Left ventricle myocardium inferior (tissue), 1 donor: ENCODE data around the gene CYP4F8. TPM values are rescaled to one million over a fixed set of nuclear protein-coding genes. Genes with fewer than 3 reads are reported as not detected.
"Not testable (repeated sequence)": the region's sequence is repeated elsewhere in the genome, so short reads cannot be mapped to it uniquely, and the experiment has no call there.

Experiments
- DNase-seq: peaks from one replicate; pipeline ENCODE4 v3.0.0-alpha.2; 2020
- H3K27ac ChIP-seq: fragments of 200-600 bp; replicated peaks from 2 replicates; pipeline ENCODE4 v1.8.0; 2021
- H3K27me3 ChIP-seq: fragments of 200-600 bp; 2 replicates; pipeline ENCODE4 v1.8.0; 2021; ENCODE audit warnings: low read depth
- H3K36me3 ChIP-seq: fragments of 200-600 bp; 2 replicates; pipeline ENCODE4 v1.8.0; 2021
- H3K4me1 ChIP-seq: fragments of 200-600 bp; 2 replicates; pipeline ENCODE4 v1.8.0; 2021
- H3K4me3 ChIP-seq: fragments of 200-600 bp; 2 replicates; pipeline ENCODE4 v1.8.0; 2021; ENCODE audit warnings: mild to moderate bottlenecking, moderate library complexity
- H3K9me3 ChIP-seq: fragments of 200-600 bp; replicated peaks from 2 replicates; pipeline ENCODE4 v1.8.0; 2021
- intact Hi-C: fragments of 100-400 bp; cut with micrococcal nuclease; formaldehyde crosslinking; loops from one replicate; pipeline ENCODE4 v1.11.0; 2022
- total RNA-seq: library from RNA; stranded (reverse); fragmentation: NEBNext Ultra II Directional; extraction: Animal tissue kit (Norgen Biotek cat#: 25700); gene quantifications from one replicate; pipeline ENCODE4 v1.2.1, GENCODE V29; 2021
- TF ChIP-seq, protein P1 (sequence below): fragments of 200-600 bp; IDR thresholded peaks from 2 replicates; pipeline ENCODE4 v1.8.0; 2021; ENCODE audit warnings: antibody characterized with exemption, mild to moderate bottlenecking, borderline replicate concordance
- donor health status: DM: no; HTN: yes; CAD: no; lungs with severe emphysema.

Gene CYP4F8
- total RNA-seq, 1 donor from 2014 or later: not detected

- intact Hi-C loops: no loop called here
- peaks cover 14% of the 10 kb centered on the region for H3K9me3 ChIP-seq
- no peak overlapping the region for H3K27ac ChIP-seq
- DNase-seq: no peak
- TF ChIP-seq, protein P1, sequence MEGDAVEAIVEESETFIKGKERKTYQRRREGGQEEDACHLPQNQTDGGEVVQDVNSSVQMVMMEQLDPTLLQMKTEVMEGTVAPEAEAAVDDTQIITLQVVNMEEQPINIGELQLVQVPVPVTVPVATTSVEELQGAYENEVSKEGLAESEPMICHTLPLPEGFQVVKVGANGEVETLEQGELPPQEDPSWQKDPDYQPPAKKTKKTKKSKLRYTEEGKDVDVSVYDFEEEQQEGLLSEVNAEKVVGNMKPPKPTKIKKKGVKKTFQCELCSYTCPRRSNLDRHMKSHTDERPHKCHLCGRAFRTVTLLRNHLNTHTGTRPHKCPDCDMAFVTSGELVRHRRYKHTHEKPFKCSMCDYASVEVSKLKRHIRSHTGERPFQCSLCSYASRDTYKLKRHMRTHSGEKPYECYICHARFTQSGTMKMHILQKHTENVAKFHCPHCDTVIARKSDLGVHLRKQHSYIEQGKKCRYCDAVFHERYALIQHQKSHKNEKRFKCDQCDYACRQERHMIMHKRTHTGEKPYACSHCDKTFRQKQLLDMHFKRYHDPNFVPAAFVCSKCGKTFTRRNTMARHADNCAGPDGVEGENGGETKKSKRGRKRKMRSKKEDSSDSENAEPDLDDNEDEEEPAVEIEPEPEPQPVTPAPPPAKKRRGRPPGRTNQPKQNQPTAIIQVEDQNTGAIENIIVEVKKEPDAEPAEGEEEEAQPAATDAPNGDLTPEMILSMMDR: no peak
- H3K4me3 ChIP-seq: no peak overlapping the region
- no peaks in the 10 kb centered on the region for H3K4me1 ChIP-seq
- H3K27me3 ChIP-seq: peaks cover 38% of the 10 kb centered on the region
- H3K36me3 ChIP-seq: no peaks in the 10 kb centered on the region
These were observed 34.5 kb downstream of the CYP4F8 start for GRCh38 chr19:15649526-15649925.

DNA sequence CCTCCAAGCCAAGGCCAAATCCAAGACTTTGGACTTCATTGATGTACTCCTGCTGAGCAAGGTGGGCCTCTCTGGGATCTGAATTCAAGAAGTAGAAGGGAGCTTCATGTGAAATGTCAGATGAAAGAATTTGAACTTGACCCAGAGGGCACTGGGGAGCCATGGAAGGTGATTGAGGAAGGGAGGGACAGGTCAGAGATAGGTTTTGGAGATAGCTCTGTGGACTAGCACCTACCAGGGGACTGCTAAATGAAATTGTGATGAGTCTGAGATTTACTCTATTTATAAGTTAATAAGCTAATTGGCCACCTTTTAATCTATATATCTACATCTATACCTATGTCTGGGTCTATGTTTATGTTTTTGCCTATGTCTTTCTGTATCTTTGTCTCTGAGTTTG lies 35.1 kb downstream of the CYP4F8 start:
- Histone ChIP-seq H3K27me3 (peaks cover 43% of the 10 kb centered on the region), H3K9me3 (peaks cover 14% of the 10 kb centered on the region)
- intact Hi-C loops, H3K36me3 ChIP-seq, H3K4me3 ChIP-seq, DNase-seq, H3K27ac ChIP-seq, H3K4me1 ChIP-seq: not testable (repeated sequence)

DNA sequence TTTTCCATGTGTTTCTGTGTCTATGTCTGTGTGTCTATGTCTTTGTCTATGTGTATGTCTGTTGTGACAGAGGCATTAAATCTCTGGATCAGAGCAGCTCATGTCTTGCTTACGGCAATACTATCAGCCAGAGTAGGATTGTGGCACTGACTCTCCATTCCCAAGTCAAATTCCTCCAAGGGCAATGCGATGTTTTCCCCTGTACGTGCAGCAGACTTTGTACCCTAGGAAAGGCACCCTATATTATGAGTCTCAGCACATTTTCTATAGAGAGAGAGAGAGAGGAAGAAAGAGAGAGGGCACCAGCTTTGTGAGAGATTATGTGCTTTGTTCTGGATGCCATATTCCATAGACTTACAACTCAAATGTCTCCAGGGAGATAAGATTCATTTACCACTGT lies 36.8 kb downstream of the CYP4F8 start:
- Histone ChIP-seq H3K4me3 (no peak overlapping the region), H3K4me1 (no peaks in the 10 kb centered on the region), H3K27me3 (peaks cover 52% of the 10 kb centered on the region), H3K9me3 (peaks cover 14% of the 10 kb centered on the region), H3K27ac (no peak overlapping the region), H3K36me3 (no peaks in the 10 kb centered on the region)
- no peak for DNase-seq
- intact Hi-C loops: no loop called here
- TF ChIP-seq, protein P1: no peak

DNA sequence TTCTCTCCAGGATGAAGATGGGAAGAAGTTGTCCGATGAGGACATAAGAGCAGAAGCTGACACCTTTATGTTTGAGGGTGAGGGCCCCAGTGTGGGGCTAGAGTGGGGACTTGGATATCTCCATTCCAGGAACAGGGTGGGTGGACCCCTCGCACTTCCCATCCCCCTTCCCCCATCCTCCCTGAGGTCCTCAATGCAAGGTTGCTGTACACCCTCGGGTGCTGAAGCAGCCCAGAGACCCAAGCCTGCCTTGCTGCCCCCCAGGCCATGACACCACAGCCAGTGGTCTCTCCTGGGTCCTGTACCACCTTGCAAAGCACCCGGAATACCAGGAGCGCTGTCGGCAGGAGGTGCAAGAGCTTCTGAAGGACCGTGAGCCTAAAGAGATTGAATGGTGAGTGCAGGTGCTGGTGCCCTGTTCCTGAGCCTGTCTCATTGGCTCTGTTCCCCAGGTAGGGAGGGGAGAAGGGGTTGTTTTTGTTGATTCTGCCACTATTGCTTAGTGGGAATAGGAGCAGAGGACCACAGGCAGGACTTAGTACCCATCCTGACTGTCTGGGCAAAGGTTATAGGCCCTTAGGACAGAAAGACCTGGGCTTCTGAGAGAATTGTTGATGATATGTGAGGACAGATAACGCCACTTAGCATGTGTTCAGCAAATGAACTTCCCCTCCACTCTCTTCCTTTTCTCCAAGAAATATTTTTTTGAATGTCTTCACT lies 37.7 kb downstream of the CYP4F8 start:
- Histone ChIP-seq H3K36me3 (no peaks in the 10 kb centered on the region), H3K27me3 (peaks cover 61% of the 10 kb centered on the region), H3K4me3 (no peak overlapping the region), H3K27ac (no peak overlapping the region), H3K4me1 (no peaks in the 10 kb centered on the region), H3K9me3 (peaks cover 11% of the 10 kb centered on the region)
- intact Hi-C loops: no loop called here
- TF ChIP-seq, protein P1: no peak
- no peak for DNase-seq

DNA sequence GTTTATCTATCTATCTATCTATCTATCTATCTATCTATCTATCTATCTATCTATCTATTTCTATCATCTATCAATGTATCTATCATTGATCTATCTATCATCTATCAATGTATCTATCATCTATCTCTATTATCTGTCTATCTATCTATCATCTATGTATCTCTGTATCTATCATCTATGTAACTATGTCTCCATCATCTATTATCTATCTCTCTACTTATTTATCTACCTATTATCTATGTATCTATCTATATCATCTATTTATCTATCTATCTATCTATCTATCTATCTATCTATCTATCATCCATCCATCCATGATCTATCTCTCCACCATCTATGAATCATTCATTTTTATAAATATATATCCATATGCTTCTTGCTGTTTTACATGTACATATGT lies 41.4 kb downstream of the CYP4F8 start:
- TF ChIP-seq, protein P1: no peak
- Histone ChIP-seq H3K4me3 (no peak overlapping the region), H3K27me3 (peaks cover 74% of the 10 kb centered on the region), H3K4me1 (no peaks in the 10 kb centered on the region), H3K9me3 (no peaks in the 10 kb centered on the region), H3K27ac (no peak overlapping the region), H3K36me3 (no peaks in the 10 kb centered on the region)
- intact Hi-C loops: no loop called here
- no peak for DNase-seq

- H3K27ac ChIP-seq: no peak overlapping the region
- TF ChIP-seq, protein P1: no peak
These were observed 48.2 kb downstream of the CYP4F8 start for GRCh38 chr19:15663247-15663646.

More at GRCh38 chr19:15663247-15663646, 48.2 kb downstream of the CYP4F8 start:
- Histone ChIP-seq H3K4me1 (no peaks in the 10 kb centered on the region), H3K9me3 (no peaks in the 10 kb centered on the region), H3K4me3 (no peak overlapping the region), H3K27me3 (peaks cover 70% of the 10 kb centered on the region), H3K36me3 (no peaks in the 10 kb centered on the region)
- no peak for DNase-seq
- intact Hi-C loops: no loop called here
